ENCODE results near the gene CDC27.
"Not testable (repeated sequence)": the region's sequence is repeated elsewhere in the genome, so short reads cannot be mapped to it uniquely, and the experiment has no call there.

The CDC27 gene

GRCh38 chr17:47220531-47220999, 31.5 kb upstream of the CDC27 start:
- in situ Hi-C loops (cut with HindIII; ENCODE audit: low sequenced_read_pairs) = no loop called here

GRCh38 chr17:47219621-47220475, 30.8 kb upstream of the CDC27 start:
- in situ Hi-C loops (cut with HindIII; ENCODE audit: low sequenced_read_pairs) = no loop called here

GRCh38 chr17:47218896-47219430, 29.9 kb upstream of the CDC27 start:
- in situ Hi-C loops (cut with HindIII; ENCODE audit: low sequenced_read_pairs) = no loop called here

- in situ Hi-C loops (cut with HindIII; ENCODE audit: low sequenced_read_pairs) = not testable (repeated sequence)
Observed at GRCh38 chr17:47217279-47217678, 28.2 kb upstream of the CDC27 start.

GRCh38 chr17:47216821-47217220, 27.7 kb upstream of the CDC27 start:
- in situ Hi-C loops (cut with HindIII; ENCODE audit: low sequenced_read_pairs) = not testable (repeated sequence)

- in situ Hi-C loops (cut with HindIII; ENCODE audit: low sequenced_read_pairs) = no loop called here
Observed at GRCh38 chr17:47214931-47215330, 25.8 kb upstream of the CDC27 start.

GRCh38 chr17:47213540-47213939, 24.4 kb upstream of the CDC27 start:
- in situ Hi-C loops (cut with HindIII; ENCODE audit: low sequenced_read_pairs) = no loop called here

GRCh38 chr17:47212458-47212857, 23.4 kb upstream of the CDC27 start:
- in situ Hi-C loops (cut with HindIII; ENCODE audit: low sequenced_read_pairs) = no loop called here

- in situ Hi-C loops (cut with HindIII; ENCODE audit: low sequenced_read_pairs) = no loop called here
Observed at GRCh38 chr17:47210779-47211178, 21.7 kb upstream of the CDC27 start.

- in situ Hi-C loops (cut with HindIII; ENCODE audit: low sequenced_read_pairs) = no loop called here
Observed at GRCh38 chr17:47210105-47210504, 21.0 kb upstream of the CDC27 start.

- in situ Hi-C loops (cut with HindIII; ENCODE audit: low sequenced_read_pairs) = no loop called here
Observed at GRCh38 chr17:47209499-47209898, 20.4 kb upstream of the CDC27 start.

- in situ Hi-C loops (cut with HindIII; ENCODE audit: low sequenced_read_pairs) = no loop called here
Observed at GRCh38 chr17:47208744-47209488, 19.8 kb upstream of the CDC27 start, which contains the start of gene MYL4. Gene MYL4 (plus strand): TSS chr17:47209348. CDS start chr17:47209423, 75 bp downstream.

GRCh38 chr17:47207143-47208067, 18.3 kb upstream of the CDC27 start:
- in situ Hi-C loops (cut with HindIII; ENCODE audit: low sequenced_read_pairs) = no loop called here

- in situ Hi-C loops (cut with HindIII; ENCODE audit: low sequenced_read_pairs) = no loop called here
Observed at GRCh38 chr17:47205419-47205963, 16.4 kb upstream of the CDC27 start.

GRCh38 chr17:47204722-47205418, 15.8 kb upstream of the CDC27 start:
- in situ Hi-C loops (cut with HindIII; ENCODE audit: low sequenced_read_pairs) = no loop called here

- in situ Hi-C loops (cut with HindIII; ENCODE audit: low sequenced_read_pairs) = no loop called here
Observed at GRCh38 chr17:47203984-47204721, 15.1 kb upstream of the CDC27 start.

- in situ Hi-C loops (cut with HindIII; ENCODE audit: low sequenced_read_pairs) = no loop called here
Observed at GRCh38 chr17:47201166-47201565, 12.1 kb upstream of the CDC27 start.

- in situ Hi-C loops (cut with HindIII; ENCODE audit: low sequenced_read_pairs) = no loop called here
Observed at GRCh38 chr17:47200325-47200664, 11.2 kb upstream of the CDC27 start.
